ENCODE measurements around the gene BLOC1S1. TPM values are rescaled to one million over a fixed set of nuclear protein-coding genes. Genes with fewer than 3 reads are reported as not detected.

Gene BLOC1S1
- total RNA-seq, result 100 to 1,000 TPM in 3 of 6 experiments, 10 to 100 TPM in 3; 81.8 to 175 (median 99.0) TPM
- long read RNA-seq, transcript BLOC1S1-203 (4 exons, 571 nt), result major isoform, 69 of 73 reads
- long read RNA-seq, partial matches to known transcripts, result 0 of 73 reads
- long read RNA-seq, other reads (novel, unspliced or antisense), result 1 of 73 reads

GRCh38 chr12:55715833-55716581, at the start of gene BLOC1S1:
TSS of gene BLOC1S1 (plus strand) at chr12:55716046. CDS start at chr12:55716052, 6 bp downstream.
- Histone ChIP-seq H3K27ac (peak within 1 kb of the TSS; percentile 76 to 96 (median 87)), H3K27me3 (no peaks in the 10 kb centered on the region), H3K4me1 (peaks cover 0 to 61% (median 14%) of the 10 kb centered on the region in 4 donors), H3K36me3 (no peaks in the 10 kb centered on the region), H3K4me3 (peak within 1 kb of the TSS; percentile 76 to 86 (median 82)), H3K9me3 (no peaks in the 10 kb centered on the region)
- DNase-seq (peak; percentile 94 to 96 (median 95)), ATAC-seq (peak; percentile 69 to 82 (median 75))
- peak; percentile 48 for TF ChIP-seq POLR2A (IDR thresholded peaks at IDR 0.05)
- TF ChIP-seq CTCF (IDR thresholded peaks at IDR 0.05), result peak in 2 of 4 donors; percentile 3 to 8
- 0% methylated on average over 10 of the region's 42 CpGs for WGBS (ENCODE audit: insufficient coverage, low coverage, low lambda C conversion rate, missing lambda C conversion rate)
- intact Hi-C loops (cut with DNase I), result no loop called here

- intact Hi-C loops (cut with DNase I), result no loop called here
- no peaks in the 10 kb centered on the region for H3K36me3 ChIP-seq
- peak in 1 of 3 donors; percentile 28 for DNase-seq
- no CpG with 5 or more reads among the region's 7 CpGs for WGBS (ENCODE audit: insufficient coverage, low coverage, low lambda C conversion rate, missing lambda C conversion rate)
- no peaks in the 10 kb centered on the region for H3K4me1 ChIP-seq
- H3K27ac ChIP-seq, result no peak overlapping the region
- no peaks in the 10 kb centered on the region for H3K9me3 ChIP-seq
- ATAC-seq, result no peak
- no peaks in the 10 kb centered on the region for H3K27me3 ChIP-seq
- TF ChIP-seq CTCF (IDR thresholded peaks at IDR 0.05) (no peak), POLR2A (IDR thresholded peaks at IDR 0.05) (no peak)
- H3K4me3 ChIP-seq, result no peak overlapping the region
These were observed 49.3 kb upstream of the BLOC1S1 start for GRCh38 chr12:55666508-55666907.

GRCh38 chr12:55670276-55670675, 45.6 kb upstream of the BLOC1S1 start:
- H3K4me3 ChIP-seq, result no peak overlapping the region
- intact Hi-C loops (cut with DNase I), result no loop called here
- peak in 3 of 4 donors; percentile 18 to 57 (median 34) for ATAC-seq
- H3K9me3 ChIP-seq, result no peaks in the 10 kb centered on the region
- H3K36me3 ChIP-seq, result no peaks in the 10 kb centered on the region
- DNase-seq, result peak in 1 of 3 donors; percentile 26
- no peaks in the 10 kb centered on the region for H3K4me1 ChIP-seq
- TF ChIP-seq CTCF (IDR thresholded peaks at IDR 0.05) (no peak), POLR2A (IDR thresholded peaks at IDR 0.05) (no peak)
- no peaks in the 10 kb centered on the region for H3K27me3 ChIP-seq
- H3K27ac ChIP-seq, result no peak overlapping the region

- Histone ChIP-seq H3K4me3 (no peak overlapping the region), H3K9me3 (no peaks in the 10 kb centered on the region), H3K27ac (no peak overlapping the region), H3K27me3 (no peaks in the 10 kb centered on the region), H3K4me1 (no peaks in the 10 kb centered on the region), H3K36me3 (no peaks in the 10 kb centered on the region)
- intact Hi-C loops (cut with DNase I), result no loop called here
- TF ChIP-seq POLR2A (IDR thresholded peaks at IDR 0.05) (no peak), CTCF (IDR thresholded peaks at IDR 0.05) (no peak)
- ATAC-seq (no peak), DNase-seq (peak in 1 of 3 donors; percentile 31)
- WGBS (ENCODE audit: insufficient coverage, low coverage, low lambda C conversion rate, missing lambda C conversion rate), result 38% methylated on average over 4 of the region's 4 CpGs
These were observed 44.1 kb upstream of the BLOC1S1 start for GRCh38 chr12:55671746-55672145.

Data from right lobe of liver (tissue), 6 donors.